ENCODE results near the gene DNAI1.

DNA sequence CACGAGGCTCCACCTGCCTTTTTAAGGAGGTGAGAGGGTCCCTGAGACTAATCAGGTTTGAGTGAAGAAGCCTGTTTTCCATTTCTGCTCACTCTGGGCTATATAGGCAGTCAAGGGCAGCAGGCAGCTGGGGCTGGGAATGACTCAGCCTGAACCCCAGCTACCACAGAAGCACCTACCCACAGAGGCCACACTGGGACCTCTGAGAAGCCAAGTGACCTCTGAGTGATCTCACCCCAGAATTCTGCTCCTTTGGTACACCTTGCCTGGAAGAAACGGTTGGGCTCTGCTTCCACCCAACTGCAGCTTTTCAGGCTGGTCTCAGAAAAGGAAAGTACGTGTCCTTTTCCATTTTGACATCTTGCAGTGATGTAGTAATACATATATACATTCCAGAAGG, 7.1 kb upstream of the DNAI1 start:
- TF ChIP-seq, protein P1, sequence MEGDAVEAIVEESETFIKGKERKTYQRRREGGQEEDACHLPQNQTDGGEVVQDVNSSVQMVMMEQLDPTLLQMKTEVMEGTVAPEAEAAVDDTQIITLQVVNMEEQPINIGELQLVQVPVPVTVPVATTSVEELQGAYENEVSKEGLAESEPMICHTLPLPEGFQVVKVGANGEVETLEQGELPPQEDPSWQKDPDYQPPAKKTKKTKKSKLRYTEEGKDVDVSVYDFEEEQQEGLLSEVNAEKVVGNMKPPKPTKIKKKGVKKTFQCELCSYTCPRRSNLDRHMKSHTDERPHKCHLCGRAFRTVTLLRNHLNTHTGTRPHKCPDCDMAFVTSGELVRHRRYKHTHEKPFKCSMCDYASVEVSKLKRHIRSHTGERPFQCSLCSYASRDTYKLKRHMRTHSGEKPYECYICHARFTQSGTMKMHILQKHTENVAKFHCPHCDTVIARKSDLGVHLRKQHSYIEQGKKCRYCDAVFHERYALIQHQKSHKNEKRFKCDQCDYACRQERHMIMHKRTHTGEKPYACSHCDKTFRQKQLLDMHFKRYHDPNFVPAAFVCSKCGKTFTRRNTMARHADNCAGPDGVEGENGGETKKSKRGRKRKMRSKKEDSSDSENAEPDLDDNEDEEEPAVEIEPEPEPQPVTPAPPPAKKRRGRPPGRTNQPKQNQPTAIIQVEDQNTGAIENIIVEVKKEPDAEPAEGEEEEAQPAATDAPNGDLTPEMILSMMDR (IDR thresholded peaks at IDR 0.05 in 8 of 11, conservative IDR thresholded peaks at IDR 0.05 in 3 of 11) = no peak
- TF ChIP-seq POLR2AphosphoS5 (IDR thresholded peaks at IDR 0.05) = no peak
- no peak for TF ChIP-seq POLR2A (IDR thresholded peaks at IDR 0.05)
